ENCODE measurements around the gene ZNRF1. TPM values are rescaled to one million over a fixed set of nuclear protein-coding genes. Genes with fewer than 3 reads are reported as not detected.

The ZNRF1 gene
- polyA plus RNA-seq, 2 of the 4 experiments (the other 2 are of a cell fraction): 18.6 to 22.6 TPM

DNA sequence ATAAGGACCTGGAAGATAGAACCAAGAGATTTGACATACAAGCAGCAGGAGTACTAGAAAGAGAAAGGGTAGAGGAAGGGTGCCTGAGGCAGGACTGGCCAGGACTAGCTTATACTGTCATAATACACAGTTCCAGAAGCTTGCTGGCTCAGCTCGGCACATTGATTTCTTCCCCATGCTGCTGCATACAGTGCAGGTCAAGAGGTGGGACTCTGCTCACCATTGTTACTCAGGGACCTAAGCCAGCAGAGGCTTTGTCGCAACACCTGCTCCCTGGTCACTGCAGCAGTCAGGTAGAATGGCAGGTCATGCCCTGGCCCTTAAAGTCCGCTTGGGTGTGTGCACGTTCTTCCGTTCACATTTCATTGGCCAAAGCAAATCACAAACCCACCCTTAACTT lies 85.0 kb downstream of the ZNRF1 start:
- no peak for ATAC-seq
- FAIRE-seq: no peak
- DNase-seq (ENCODE audit: low read depth in 1 of 2, low spot score in 1 of 2): no peak
- POLR2A ChIA-PET: no interaction called here
- WGBS (ENCODE audit: missing lambda C conversion rate): 90% methylated on average over 5 of the region's 5 CpGs
- TF ChIP-seq PBX3 (IDR thresholded peaks at IDR 0.05) (no peak), CBX2 (IDR thresholded peaks at IDR 0.05; ENCODE audit: borderline replicate concordance, low read depth) (no peak), MYC (IDR thresholded peaks at IDR 0.05; ENCODE audit: borderline replicate concordance, low read length) (no peak), RAD21 (conservative IDR thresholded peaks at IDR 0.05 in 1 of 2, IDR thresholded peaks at IDR 0.05 in 1 of 2) (no peak), ATOH8 (CRISPR knock-in tag; IDR thresholded peaks at IDR 0.05; ENCODE audit: low read depth) (no peak), POLR2A (IDR thresholded peaks at IDR 0.05; ENCODE audit: low read length) (no peak), ZC3H11A (IDR thresholded peaks at IDR 0.05) (no peak)
- CTCF ChIA-PET: interaction anchor here (0.8 to 2.4 kb wide), 3 partner anchors 13 to 27 kb away, joined by 3 to 6 read pairs (median 3); no protein-coding TSS in a partner anchor
- Histone ChIP-seq H3K4me2 (no peak overlapping the region), H3K27ac (no peak overlapping the region), H3K4me3 (no peak overlapping the region), H3K4me1 (peaks cover 24% of the 10 kb centered on the region), H3K9me3 (no peaks in the 10 kb centered on the region)

- CTCF ChIA-PET: interaction anchor here (0.6 to 2.4 kb wide), 6 partner anchors 12 to 204 kb away, joined by 3 to 8 read pairs (median 6); partner anchors contain the start of gene ZNRF1
These were observed 86.7 kb downstream of the ZNRF1 start for GRCh38 chr16:75085556-75085955.

DNA sequence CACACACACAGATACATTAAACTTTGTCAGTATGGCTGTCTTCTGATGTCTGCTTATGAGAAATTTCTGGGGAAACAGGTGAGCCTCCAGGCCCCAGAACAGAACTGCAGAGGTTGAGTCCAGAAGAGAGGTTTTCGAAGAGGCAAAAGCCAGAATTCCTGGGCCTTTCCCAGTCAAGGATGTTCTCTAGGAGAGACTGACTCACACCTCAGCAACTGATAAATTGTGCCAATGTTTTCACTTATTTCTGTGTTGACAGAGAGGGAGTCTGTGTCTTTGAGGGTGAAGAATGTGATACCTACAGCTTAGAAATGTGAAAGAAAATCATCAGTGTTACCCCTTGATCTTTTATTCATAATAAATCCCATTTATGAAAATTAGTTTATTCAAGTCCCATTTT lies 87.5 kb downstream of the ZNRF1 start:
- DNase-seq (ENCODE audit: low read depth in 1 of 2, low spot score in 1 of 2): no peak
- Histone ChIP-seq H3K27ac (no peak overlapping the region), H3K9me3 (no peaks in the 10 kb centered on the region), H3K4me2 (0 out of 3 replicates have a peak overlapping the region, but pooled peaks have one; percentile 2), H3K4me3 (no peak overlapping the region), H3K4me1 (peaks cover 37% of the 10 kb centered on the region)
- no peak for FAIRE-seq
- ATAC-seq: no peak
- ChIA-PET POLR2A (no interaction called here), CTCF (interaction anchor here (1.1 to 1.9 kb wide), 3 partner anchors 24 to 88 kb away, joined by 4 to 8 read pairs (median 5); partner anchors contain the start of gene ZNRF1)
- TF ChIP-seq CEBPB (IDR thresholded peaks at IDR 0.05) (no peak), RCOR1 (IDR thresholded peaks at IDR 0.05; ENCODE audit: low read depth, low read length) (no peak), EHF (CRISPR knock-in tag; IDR thresholded peaks at IDR 0.05) (no peak), POLR2AphosphoS2 (conservative IDR thresholded peaks at IDR 0.05; ENCODE audit: low read length) (no peak), JUNB (IDR thresholded peaks at IDR 0.05) (no peak), REST (IDR thresholded peaks at IDR 0.05) (no peak), KDM5A (IDR thresholded peaks at IDR 0.05) (no peak), RNF2 (IDR thresholded peaks at IDR 0.05; ENCODE audit: borderline replicate concordance, low read depth) (no peak), MAZ (IDR thresholded peaks at IDR 0.05; ENCODE audit: borderline replicate concordance, low read depth, low read length) (no peak)
- WGBS (ENCODE audit: missing lambda C conversion rate): 95% methylated on average over 1 of the region's 1 CpG

More at GRCh38 chr16:75085556-75085955, 86.7 kb downstream of the ZNRF1 start:
- Histone ChIP-seq H3K4me3 (no peak overlapping the region), H3K27ac (no peak overlapping the region), H3K4me2 (no peak overlapping the region), H3K4me1 (peaks cover 30% of the 10 kb centered on the region), H3K9me3 (no peaks in the 10 kb centered on the region)
- 82% methylated on average over 4 of the region's 4 CpGs for WGBS (ENCODE audit: missing lambda C conversion rate)
- TF ChIP-seq, protein P1, sequence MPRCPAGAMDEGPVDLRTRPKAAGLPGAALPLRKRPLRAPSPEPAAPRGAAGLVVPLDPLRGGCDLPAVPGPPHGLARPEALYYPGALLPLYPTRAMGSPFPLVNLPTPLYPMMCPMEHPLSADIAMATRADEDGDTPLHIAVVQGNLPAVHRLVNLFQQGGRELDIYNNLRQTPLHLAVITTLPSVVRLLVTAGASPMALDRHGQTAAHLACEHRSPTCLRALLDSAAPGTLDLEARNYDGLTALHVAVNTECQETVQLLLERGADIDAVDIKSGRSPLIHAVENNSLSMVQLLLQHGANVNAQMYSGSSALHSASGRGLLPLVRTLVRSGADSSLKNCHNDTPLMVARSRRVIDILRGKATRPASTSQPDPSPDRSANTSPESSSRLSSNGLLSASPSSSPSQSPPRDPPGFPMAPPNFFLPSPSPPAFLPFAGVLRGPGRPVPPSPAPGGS (IDR thresholded peaks at IDR 0.05): no peak
- TF ChIP-seq HEYL (CRISPR knock-in tag; IDR thresholded peaks at IDR 0.05): no peak
- no peak for TF ChIP-seq CHD2 (IDR thresholded peaks at IDR 0.05; ENCODE audit: low read length, partially characterized antibody)
- FAIRE-seq (no peak), ATAC-seq (no peak), DNase-seq (ENCODE audit: low read depth in 1 of 2, low spot score in 1 of 2) (no peak)
- POLR2A ChIA-PET: no interaction called here

All from A549 (cell line).